ENCODE data around the gene TMPRSS4. TPM values are rescaled to one million over a fixed set of nuclear protein-coding genes. Genes with fewer than 3 reads are reported as not detected.

TMPRSS4 gene
- total and polyA plus RNA-seq, 8 donors, result 2.9 to 7.0 (median 4.4) TPM

- intact Hi-C loops (cut with DNase I), result loop anchor here in 1 of 2 donors (10.0 kb wide), 1 partner anchor 112 kb away; no protein-coding TSS in a partner anchor
- DNase-seq, result no peak
- H3K9me3 ChIP-seq, result no peaks in the 10 kb centered on the region
- no peak for ATAC-seq
- TF ChIP-seq, protein P1, sequence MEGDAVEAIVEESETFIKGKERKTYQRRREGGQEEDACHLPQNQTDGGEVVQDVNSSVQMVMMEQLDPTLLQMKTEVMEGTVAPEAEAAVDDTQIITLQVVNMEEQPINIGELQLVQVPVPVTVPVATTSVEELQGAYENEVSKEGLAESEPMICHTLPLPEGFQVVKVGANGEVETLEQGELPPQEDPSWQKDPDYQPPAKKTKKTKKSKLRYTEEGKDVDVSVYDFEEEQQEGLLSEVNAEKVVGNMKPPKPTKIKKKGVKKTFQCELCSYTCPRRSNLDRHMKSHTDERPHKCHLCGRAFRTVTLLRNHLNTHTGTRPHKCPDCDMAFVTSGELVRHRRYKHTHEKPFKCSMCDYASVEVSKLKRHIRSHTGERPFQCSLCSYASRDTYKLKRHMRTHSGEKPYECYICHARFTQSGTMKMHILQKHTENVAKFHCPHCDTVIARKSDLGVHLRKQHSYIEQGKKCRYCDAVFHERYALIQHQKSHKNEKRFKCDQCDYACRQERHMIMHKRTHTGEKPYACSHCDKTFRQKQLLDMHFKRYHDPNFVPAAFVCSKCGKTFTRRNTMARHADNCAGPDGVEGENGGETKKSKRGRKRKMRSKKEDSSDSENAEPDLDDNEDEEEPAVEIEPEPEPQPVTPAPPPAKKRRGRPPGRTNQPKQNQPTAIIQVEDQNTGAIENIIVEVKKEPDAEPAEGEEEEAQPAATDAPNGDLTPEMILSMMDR (IDR thresholded peaks at IDR 0.05), result no peak
- H3K27ac ChIP-seq, result no peak overlapping the region
- H3K27me3 ChIP-seq, result peaks cover 0 to 15% of the 10 kb centered on the region in 2 donors
- H3K4me3 ChIP-seq, result no peak overlapping the region
- peaks cover 0 to 11% of the 10 kb centered on the region in 2 donors for H3K4me1 ChIP-seq
- H3K36me3 ChIP-seq, result no peaks in the 10 kb centered on the region
These were observed 20.1 kb upstream of the TMPRSS4 start for GRCh38 chr11:118056806-118057205.

DNA sequence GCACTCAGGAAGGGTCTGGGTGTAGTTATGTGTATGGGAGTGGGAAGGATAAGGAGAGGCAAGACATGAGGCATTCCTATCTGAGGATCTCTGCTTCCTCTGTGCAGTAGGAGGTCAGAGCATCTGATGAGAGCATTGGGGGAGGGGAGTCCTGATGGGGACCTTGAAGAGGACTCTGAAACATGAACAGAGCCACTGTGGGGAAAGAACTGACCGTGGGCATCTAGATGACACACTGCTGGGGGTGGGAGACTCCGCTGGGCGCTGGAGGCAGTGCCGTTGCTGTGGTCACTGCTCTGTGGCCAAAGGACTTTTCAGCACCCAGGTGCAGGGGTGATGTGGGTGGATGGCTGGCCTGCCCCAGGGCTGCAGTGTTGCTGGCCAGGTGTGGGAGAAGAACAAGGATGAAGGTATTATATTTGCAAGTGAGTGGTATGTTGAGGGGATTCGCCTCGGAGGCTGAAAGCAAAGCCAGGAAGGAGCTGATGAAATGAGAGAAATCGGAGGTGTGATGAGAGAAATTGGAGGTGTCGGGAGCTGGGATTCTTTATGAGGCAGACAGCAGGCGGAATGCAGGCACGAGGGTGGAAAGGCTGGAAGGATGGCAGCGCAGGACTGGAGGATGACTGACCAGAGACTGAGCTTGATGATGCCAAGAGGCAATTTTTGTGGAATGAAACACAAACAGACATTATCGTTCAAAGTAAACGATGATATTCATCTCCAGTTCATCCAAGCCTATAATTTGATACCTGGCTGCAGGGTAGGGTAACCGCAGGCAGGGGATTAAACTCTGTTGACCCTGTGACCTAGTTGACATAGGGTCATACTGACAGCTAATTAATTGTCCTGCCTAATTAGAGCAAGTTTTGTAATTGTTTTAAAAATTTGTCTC is 19.4 kb upstream of the TMPRSS4 start:
- H3K4me3 ChIP-seq, result no peak overlapping the region
- intact Hi-C loops (cut with DNase I), result loop anchor here in 1 of 2 donors (10.0 kb wide), 1 partner anchor 113 kb away; no protein-coding TSS in a partner anchor
- H3K36me3 ChIP-seq, result no peaks in the 10 kb centered on the region
- DNase-seq (no peak), ATAC-seq (no peak)
- H3K4me1 ChIP-seq, result peaks cover 0 to 5% of the 10 kb centered on the region in 2 donors
- no peak overlapping the region for H3K27ac ChIP-seq
- TF ChIP-seq, protein P1 (IDR thresholded peaks at IDR 0.05), result no peak
- peaks cover 0 to 15% of the 10 kb centered on the region in 2 donors for H3K27me3 ChIP-seq
- H3K9me3 ChIP-seq, result no peaks in the 10 kb centered on the region

DNA sequence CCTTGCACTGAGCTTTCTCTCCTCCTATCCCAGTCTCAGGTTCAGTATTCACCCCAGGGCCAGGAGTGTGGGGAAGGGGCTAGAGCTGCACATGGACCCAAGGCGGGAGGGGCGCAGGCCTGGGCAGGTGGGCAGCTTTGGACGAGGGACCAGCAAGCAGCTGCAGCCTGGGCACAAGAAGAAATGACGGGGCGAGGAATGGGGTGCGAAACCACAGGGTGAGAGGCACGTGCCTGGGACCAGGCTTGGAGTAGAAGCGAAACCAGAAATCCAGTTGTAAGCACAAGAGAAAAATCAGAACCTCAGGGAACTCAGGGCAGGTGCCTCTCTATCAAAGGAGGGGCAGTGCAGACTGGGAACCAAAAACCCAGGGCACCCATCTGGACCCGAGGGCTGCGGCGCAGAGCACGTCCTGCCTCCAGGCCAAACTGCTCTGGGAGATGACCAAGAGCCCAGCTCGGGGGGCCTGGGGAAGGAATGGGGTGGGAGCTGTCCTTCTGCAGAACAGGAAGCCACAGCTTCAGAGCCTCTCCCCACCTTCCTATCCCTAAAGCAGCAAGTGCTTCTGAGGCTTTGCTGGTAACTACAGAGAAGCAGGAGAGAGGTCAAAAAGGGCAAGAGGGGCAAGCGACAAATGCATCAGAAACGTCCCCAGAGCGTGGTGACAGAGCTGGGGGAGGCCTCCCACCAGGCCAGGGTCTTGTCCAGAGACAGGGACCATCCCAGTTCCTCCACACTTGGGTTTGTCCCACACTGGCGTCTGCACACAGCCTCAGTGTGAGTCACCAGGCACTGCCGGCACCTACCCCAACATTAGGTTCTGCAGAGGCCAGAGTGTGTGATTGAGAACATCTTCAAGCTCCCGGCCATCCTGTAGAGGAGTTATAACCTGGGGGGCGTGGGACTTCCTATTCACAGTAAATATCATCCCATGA is 18.3 kb upstream of the TMPRSS4 start:
- ATAC-seq (peak; percentile 16), DNase-seq (no peak)
- TF ChIP-seq, protein P1 (IDR thresholded peaks at IDR 0.05), result no peak
- no peak overlapping the region for H3K27ac ChIP-seq
- H3K4me3 ChIP-seq, result no peak overlapping the region
- intact Hi-C loops (cut with DNase I), result loop anchor here in 1 of 2 donors (10.0 kb wide), 1 partner anchor 114 kb away; no protein-coding TSS in a partner anchor
- H3K9me3 ChIP-seq, result no peaks in the 10 kb centered on the region
- no peaks in the 10 kb centered on the region for H3K36me3 ChIP-seq
- peaks cover 0 to 15% of the 10 kb centered on the region in 2 donors for H3K27me3 ChIP-seq
- H3K4me1 ChIP-seq, result no peaks in the 10 kb centered on the region

DNA sequence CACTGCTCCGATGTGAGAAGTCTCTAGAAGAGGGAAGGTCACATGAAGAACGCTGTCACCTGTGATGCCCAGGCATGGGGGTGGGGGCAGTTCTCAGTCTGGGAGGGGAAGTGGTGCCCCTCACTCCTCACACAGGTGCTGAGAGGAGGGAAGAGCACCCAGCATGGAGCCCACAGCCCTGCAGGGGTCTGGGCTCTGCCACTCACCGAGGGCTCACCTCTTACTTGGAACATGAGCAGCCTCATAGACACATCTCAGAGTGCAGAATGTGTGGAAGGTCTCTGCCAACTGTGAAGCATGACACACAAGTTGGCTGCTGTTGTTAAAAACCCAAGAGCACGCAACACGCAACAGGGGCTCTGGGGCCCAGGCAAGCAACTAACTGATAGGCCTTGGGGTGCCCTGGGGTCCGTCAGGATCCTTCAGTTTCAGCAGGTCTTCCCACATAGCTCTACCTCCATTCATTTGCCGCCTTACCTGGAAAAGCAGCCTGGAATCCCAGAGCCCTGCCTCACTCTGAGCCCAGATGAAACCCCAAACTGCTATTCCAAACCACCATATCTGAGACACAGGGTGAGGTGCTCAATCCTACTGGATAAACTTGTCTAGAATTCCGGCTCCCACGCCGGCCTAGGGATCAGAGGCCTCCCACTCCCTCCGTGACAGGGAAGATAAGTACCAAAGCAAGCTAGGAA is 17.5 kb upstream of the TMPRSS4 start:
- Histone ChIP-seq H3K4me1 (no peaks in the 10 kb centered on the region), H3K9me3 (no peaks in the 10 kb centered on the region), H3K27me3 (peaks cover 0 to 15% of the 10 kb centered on the region in 2 donors), H3K27ac (no peak overlapping the region), H3K36me3 (no peaks in the 10 kb centered on the region), H3K4me3 (no peak overlapping the region)
- DNase-seq, result no peak
- TF ChIP-seq, protein P1 (IDR thresholded peaks at IDR 0.05), result no peak
- ATAC-seq, result no peak
- intact Hi-C loops (cut with DNase I), result loop anchor here in 1 of 2 donors (10.0 kb wide), 1 partner anchor 115 kb away; no protein-coding TSS in a partner anchor

Measured in left lung (tissue), 10 donors.